Nephron progenitor cell (in vitro differentiated cells): ENCODE measurements around the gene MYD88.

ENCODE experiments used
- DNase-seq: peaks from one replicate; pipeline ENCODE4 v3.0.0; 2021
- H3K27ac Mint-ChIP-seq: 2 replicates; pipeline ENCODE4 v1.8.0; 2021; ENCODE audit warnings: mild to moderate bottlenecking, moderate library complexity, mixed read lengths
- H3K27me3 Mint-ChIP-seq: 2 replicates; pipeline ENCODE4 v1.8.0; 2021; ENCODE audit warnings: mild to moderate bottlenecking, low read depth, mixed read lengths; ENCODE audit not compliant: poor library complexity
- H3K36me3 Mint-ChIP-seq: 2 replicates; pipeline ENCODE4 v1.8.0; 2021; ENCODE audit warnings: low read depth, mixed read lengths
- H3K4me1 Mint-ChIP-seq: 2 replicates; pipeline ENCODE4 v1.8.0; 2021; ENCODE audit warnings: mixed read lengths
- H3K4me3 Mint-ChIP-seq: 2 replicates; pipeline ENCODE4 v1.8.0; 2021; ENCODE audit warnings: mild to moderate bottlenecking, moderate library complexity, mixed read lengths
- H3K9me3 Mint-ChIP-seq: 2 replicates; pipeline ENCODE4 v1.8.0; 2021; ENCODE audit warnings: mild to moderate bottlenecking, moderate library complexity, mixed read lengths
- CTCF ChIP-seq: fragments of 200-600 bp; sonication (generic); IDR thresholded peaks from 2 replicates; pipeline ENCODE4 v1.5.0; 2021; ENCODE audit warnings: antibody characterized with exemption

The MYD88 gene

GRCh38 chr3:38138349-38139190, at the start of gene MYD88:
MYD88 (plus strand) TSS chr3:38138661; CDS start chr3:38138701, 40 bp downstream.
- peaks cover 19% of the 10 kb centered on the region for H3K36me3 Mint-ChIP-seq
- no peak for TF ChIP-seq CTCF
- no peaks in the 10 kb centered on the region for H3K9me3 Mint-ChIP-seq
- DNase-seq = peak; percentile 77
- peak within 1 kb of the TSS; percentile 90 for H3K4me3 Mint-ChIP-seq
- H3K27me3 Mint-ChIP-seq = peaks cover 17% of the 10 kb centered on the region
- H3K27ac Mint-ChIP-seq = peak within 1 kb of the TSS; percentile 90
- H3K4me1 Mint-ChIP-seq = peaks cover 41% of the 10 kb centered on the region

DNA sequence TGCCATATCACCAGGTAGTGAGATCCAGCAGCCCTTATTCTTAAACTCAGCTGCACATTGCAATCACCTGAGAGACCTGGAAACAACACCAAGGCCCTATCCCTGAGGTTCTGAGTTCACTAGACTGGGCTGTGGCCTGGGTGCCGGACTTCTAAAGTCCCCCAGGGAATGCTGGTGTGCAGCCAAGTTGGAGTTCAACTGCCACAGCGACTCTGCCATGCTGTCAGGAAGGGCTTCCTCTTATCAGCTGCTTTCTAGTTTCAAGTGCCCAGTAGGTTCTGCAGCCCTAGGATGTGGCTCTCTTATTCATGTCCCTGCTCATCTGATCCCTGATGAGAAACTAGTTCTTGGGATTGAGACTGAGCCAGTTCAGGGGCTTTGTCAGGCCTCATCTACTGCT, 49.3 kb upstream of the MYD88 start:
- H3K4me1 Mint-ChIP-seq = no peaks in the 10 kb centered on the region
- no peak for TF ChIP-seq CTCF
- no peak for DNase-seq
- no peak overlapping the region for H3K27ac Mint-ChIP-seq
- no peak overlapping the region for H3K4me3 Mint-ChIP-seq
- H3K9me3 Mint-ChIP-seq = peaks cover 14% of the 10 kb centered on the region
- H3K36me3 Mint-ChIP-seq = peaks cover 4% of the 10 kb centered on the region
- H3K27me3 Mint-ChIP-seq = peaks cover 68% of the 10 kb centered on the region

GRCh38 chr3:38090453-38090852, 48.0 kb upstream of the MYD88 start:
- no peak for DNase-seq
- Mint-ChIP-seq H3K27me3 (peaks cover 59% of the 10 kb centered on the region), H3K27ac (no peak overlapping the region), H3K4me3 (no peak overlapping the region), H3K9me3 (peaks cover 4% of the 10 kb centered on the region), H3K4me1 (no peaks in the 10 kb centered on the region), H3K36me3 (no peaks in the 10 kb centered on the region)
- TF ChIP-seq CTCF = no peak

DNA sequence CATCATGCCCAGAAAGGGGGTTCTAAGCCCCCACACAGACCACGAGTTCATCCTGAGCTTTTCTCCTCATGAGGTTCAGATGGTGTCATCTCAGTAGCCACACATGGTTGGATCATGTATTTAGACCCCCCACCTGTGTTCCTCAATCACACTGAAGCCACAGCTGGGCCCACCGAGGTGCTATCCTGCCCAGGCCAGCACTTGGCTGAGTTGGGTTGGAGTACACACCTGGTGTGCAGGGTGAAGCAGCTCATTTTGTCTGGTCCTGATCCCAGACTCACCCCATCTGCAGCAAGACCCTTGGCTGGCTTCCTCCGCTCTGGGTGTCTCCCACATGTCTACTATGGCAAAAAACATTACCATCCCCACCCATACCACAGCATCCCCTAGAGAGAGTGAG, 43.5 kb upstream of the MYD88 start:
- no peak for TF ChIP-seq CTCF
- Mint-ChIP-seq H3K4me1 (peaks cover 14% of the 10 kb centered on the region), H3K36me3 (no peaks in the 10 kb centered on the region), H3K9me3 (no peaks in the 10 kb centered on the region), H3K4me3 (no peak overlapping the region), H3K27ac (no peak overlapping the region), H3K27me3 (peaks cover 50% of the 10 kb centered on the region)
- DNase-seq = no peak

DNA sequence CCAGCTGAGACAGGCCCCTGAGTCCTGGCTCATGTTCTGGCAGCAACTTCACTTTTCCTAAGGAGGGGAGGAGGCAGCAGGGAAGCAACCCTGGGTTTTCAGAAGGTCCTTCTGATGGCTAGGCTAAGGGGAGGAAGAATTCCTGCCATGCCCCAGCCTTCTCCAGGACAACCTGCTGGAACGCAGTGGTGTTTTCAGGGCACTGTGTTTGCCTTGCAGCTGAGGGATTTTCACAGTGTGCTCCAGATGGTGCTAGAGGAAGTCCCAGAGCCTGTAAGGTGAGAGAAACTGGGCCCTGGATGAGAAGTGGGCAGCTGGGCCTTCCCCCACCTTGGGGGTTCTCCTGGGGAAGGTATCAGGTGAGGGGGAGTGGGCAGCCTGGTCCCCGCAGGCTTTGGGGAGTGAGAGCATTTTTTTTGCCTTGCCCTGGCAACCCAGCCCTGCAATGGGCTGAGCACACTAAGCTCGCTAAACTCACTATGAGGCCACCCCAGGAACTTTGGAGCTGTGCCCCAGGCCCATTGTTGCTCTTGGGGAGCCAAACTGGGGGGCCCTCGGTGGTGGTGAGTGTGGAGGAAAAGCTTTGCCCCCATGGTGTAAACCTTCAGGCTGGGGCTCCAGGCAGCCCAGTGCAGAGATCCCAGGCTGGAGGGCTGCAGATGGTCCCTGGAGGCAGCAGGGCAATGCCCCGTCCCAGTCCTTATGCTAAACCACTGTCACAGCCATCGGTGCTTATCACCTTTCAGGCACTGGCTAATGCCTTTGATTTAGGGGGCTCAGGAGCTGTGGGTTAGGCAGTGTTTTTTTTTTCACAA, 42.6 kb upstream of the MYD88 start:
- H3K4me3 Mint-ChIP-seq = no peak overlapping the region
- no peaks in the 10 kb centered on the region for H3K9me3 Mint-ChIP-seq
- no peak for TF ChIP-seq CTCF
- peaks cover 16% of the 10 kb centered on the region for H3K4me1 Mint-ChIP-seq
- H3K27ac Mint-ChIP-seq = no peak overlapping the region
- H3K36me3 Mint-ChIP-seq = no peaks in the 10 kb centered on the region
- H3K27me3 Mint-ChIP-seq = peaks cover 43% of the 10 kb centered on the region
- no peak for DNase-seq
